ENCODE measurements around the gene VEGFA. TPM values are rescaled to one million over a fixed set of nuclear protein-coding genes. Genes with fewer than 3 reads are reported as not detected.

The VEGFA gene
- total and polyA plus RNA-seq, 2 of the 8 experiments (the other 6 are each of a cell fraction or from before 2014, with no cell fraction given): 42.2 to 58.5 TPM

DNA sequence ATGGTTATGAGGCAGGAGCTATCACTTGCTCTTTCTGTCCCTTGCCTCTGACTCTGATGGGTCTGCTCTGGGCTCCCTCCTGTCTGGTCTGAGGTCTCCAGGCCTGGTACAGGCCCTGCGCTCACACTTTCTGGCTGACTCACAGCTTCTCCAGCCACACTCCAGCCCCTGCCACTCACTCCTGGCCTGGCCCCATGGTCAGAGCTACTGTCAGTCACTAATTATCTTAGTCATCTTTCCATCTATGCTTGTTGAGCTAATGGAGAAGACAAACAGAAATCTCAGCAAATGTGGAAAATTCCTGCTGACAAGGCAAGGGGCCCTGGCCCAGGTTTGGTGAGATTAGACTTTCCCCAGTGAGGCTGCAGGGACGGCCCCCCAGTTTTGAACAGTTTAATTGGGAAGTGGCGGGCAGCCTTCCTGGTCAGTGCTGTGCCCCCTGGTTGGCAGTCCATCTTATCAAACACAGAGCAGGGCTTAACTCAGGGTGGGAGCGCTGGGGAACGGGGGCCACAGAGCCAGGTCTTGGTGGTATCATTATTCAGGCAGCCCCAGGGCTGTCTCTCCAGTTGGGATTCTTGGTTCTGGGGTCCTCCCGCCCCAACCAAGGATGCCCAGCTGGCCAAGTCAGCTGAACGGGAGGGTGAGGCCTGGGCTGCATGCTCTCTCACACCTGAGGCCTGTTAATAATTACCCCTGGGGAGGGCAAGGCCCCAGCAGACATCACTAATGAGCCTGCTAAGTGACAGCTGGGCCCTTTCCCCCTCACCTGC, 63.4 kb downstream of the VEGFA start:
- TF ChIP-seq TEAD4 (IDR thresholded peaks at IDR 0.05; ENCODE audit: low read depth, low read length) (no peak), RFX5 (IDR thresholded peaks at IDR 0.05; ENCODE audit: borderline replicate concordance, low read depth, low read length) (no peak), HDAC6 (IDR thresholded peaks at IDR 0.05; ENCODE audit: low read depth, low read length) (no peak), RNF2 (IDR thresholded peaks at IDR 0.05; ENCODE audit: borderline replicate concordance, low read depth, low read length, missing control alignments, poor library complexity, severe bottlenecking) (no peak), BCL11A (IDR thresholded peaks at IDR 0.05; ENCODE audit: low read depth in 2 of 2, low read length in 2 of 2) (no peak), EGR1 (IDR thresholded peaks at IDR 0.05; ENCODE audit: borderline replicate concordance, low read depth, low read length) (no peak), BACH1 (IDR thresholded peaks at IDR 0.05; ENCODE audit: low read length) (no peak), CHD2 (IDR thresholded peaks at IDR 0.05; ENCODE audit: low read length) (no peak), SRF (IDR thresholded peaks at IDR 0.05; ENCODE audit: low read depth, low read length) (no peak)
- TF ChIP-seq, protein P1, sequence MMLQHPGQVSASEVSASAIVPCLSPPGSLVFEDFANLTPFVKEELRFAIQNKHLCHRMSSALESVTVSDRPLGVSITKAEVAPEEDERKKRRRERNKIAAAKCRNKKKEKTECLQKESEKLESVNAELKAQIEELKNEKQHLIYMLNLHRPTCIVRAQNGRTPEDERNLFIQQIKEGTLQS (IDR thresholded peaks at IDR 0.05; ENCODE audit: insufficient read depth, low read depth, low read length): no peak
- TF ChIP-seq, protein P2, sequence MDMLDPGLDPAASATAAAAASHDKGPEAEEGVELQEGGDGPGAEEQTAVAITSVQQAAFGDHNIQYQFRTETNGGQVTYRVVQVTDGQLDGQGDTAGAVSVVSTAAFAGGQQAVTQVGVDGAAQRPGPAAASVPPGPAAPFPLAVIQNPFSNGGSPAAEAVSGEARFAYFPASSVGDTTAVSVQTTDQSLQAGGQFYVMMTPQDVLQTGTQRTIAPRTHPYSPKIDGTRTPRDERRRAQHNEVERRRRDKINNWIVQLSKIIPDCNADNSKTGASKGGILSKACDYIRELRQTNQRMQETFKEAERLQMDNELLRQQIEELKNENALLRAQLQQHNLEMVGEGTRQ (IDR thresholded peaks at IDR 0.05; ENCODE audit: low read length): no peak
- Histone ChIP-seq H3K9ac (replicated peaks in 1 of 4; ENCODE audit: extremely low read depth in 1 of 4, low read depth in 3 of 4, low read length in 3 of 4) (no peak overlapping the region), H3K18ac (ENCODE audit: extremely low read depth, low read length) (no peak overlapping the region), H3K14ac (ENCODE audit: insufficient read length) (no peak overlapping the region), H3K79me2 (ENCODE audit: control insufficient read depth in 1 of 2, insufficient read depth in 2 of 2, low read length in 2 of 2) (no peaks in the 10 kb centered on the region), H2BK20ac (ENCODE audit: low read length) (no peak overlapping the region), H3K23ac (ENCODE audit: insufficient read length) (no peak overlapping the region), H3K79me1 (ENCODE audit: low read depth, low read length) (no peaks in the 10 kb centered on the region), H2BK12ac (ENCODE audit: low read depth, low read length) (no peak overlapping the region), H3K4me3 (ENCODE audit: extremely low read depth in 1 of 4, insufficient read depth in 2 of 4, low read depth in 3 of 4, low read length in 4 of 4) (no peak overlapping the region), H2BK5ac (ENCODE audit: low read depth, low read length) (no peak overlapping the region), H2BK15ac (ENCODE audit: low read length) (no peak overlapping the region), H3K4me2 (ENCODE audit: insufficient read depth in 1 of 2, low read depth in 2 of 2, low read length in 2 of 2) (no peak overlapping the region), H3K4ac (replicated peaks; ENCODE audit: insufficient read length, low read depth, low read length) (no peak overlapping the region), H2AK5ac (ENCODE audit: low read depth, low read length) (no peak overlapping the region), H3K23me2 (ENCODE audit: low read depth, low read length) (no peaks in the 10 kb centered on the region), H4K8ac (ENCODE audit: extremely low read depth, insufficient read depth, low read length) (peak overlapping the region; percentile 9; the same call in 1 of the 2 replicates), H3K27ac (ENCODE audit: low read depth, low read length) (no peak overlapping the region), H3K56ac (replicated peaks; ENCODE audit: insufficient read length, low read depth, low read length) (no peak overlapping the region), H2AFZ (ENCODE audit: low read length) (no peak overlapping the region), H4K91ac (replicated peaks; ENCODE audit: insufficient read length, low read length) (no peak overlapping the region), H4K5ac (ENCODE audit: insufficient read length, low read depth, low read length) (no peak overlapping the region), H3K9me3 (ENCODE audit: insufficient read depth in 2 of 2, low read depth in 1 of 2, low read length in 1 of 2) (no peaks in the 10 kb centered on the region), H3K27me3 (replicated peaks in 1 of 4; ENCODE audit: control insufficient read depth in 3 of 4, extremely low read depth in 1 of 4, insufficient read depth in 3 of 4, low read length in 3 of 4) (no peaks in the 10 kb centered on the region), H3K36me3 (ENCODE audit: control insufficient read depth in 2 of 4, insufficient read depth in 4 of 4, low read length in 3 of 4) (no peaks in the 10 kb centered on the region), H4K20me1 (replicated peaks in 1 of 2; ENCODE audit: control insufficient read depth in 1 of 2, insufficient read depth in 2 of 2, low read length in 2 of 2) (no peaks in the 10 kb centered on the region), H3K4me1 (replicated peaks in 1 of 4; ENCODE audit: control insufficient read depth in 3 of 4, insufficient read depth in 4 of 4, low read length in 3 of 4) (peaks cover 0 to 3% (median under 1%) of the 10 kb centered on the region in 4 experiments; a peak in 2 of 7 replicates), H2BK120ac (replicated peaks; ENCODE audit: low read depth, low read length) (no peak overlapping the region)
- 85% methylated on average over 7 of the region's 7 CpGs; no CpG with 5 or more reads in 1 of the 2 experiments for WGBS, 2 experiments (ENCODE audit: extremely low coverage in 1 of 2, insufficient coverage in 1 of 2, insufficient read length in 1 of 2, insufficient replicate concordance in 2 of 2, low coverage in 1 of 2, low lambda C conversion rate in 2 of 2, missing lambda C conversion rate in 1 of 2)
- FAIRE-seq: no peak
- ChIA-PET POLR2A (ENCODE audit: partially characterized antibody) (interaction anchor here (0.9 kb wide), 2 partner anchors 50 to 63 kb away, joined by 3 to 4 read pairs; partner anchors contain the start of gene VEGFA), CTCF (ENCODE audit: partially characterized antibody) (interaction anchor here (0.6 to 3.8 kb wide), 7 partner anchors 16 to 241 kb away, joined by 3 to 17 read pairs (median 5); no protein-coding TSS in a partner anchor)
- DNase-seq (ENCODE audit: low read depth in 1 of 2, low spot score in 2 of 2): no peak
